ENCODE data around the gene PLEKHA7.

Gene PLEKHA7

GRCh38 chr11:16834384-16834783, 179.8 kb downstream of the PLEKHA7 start:
- no peak for DNase-seq (ENCODE audit: low spot score)

DNA sequence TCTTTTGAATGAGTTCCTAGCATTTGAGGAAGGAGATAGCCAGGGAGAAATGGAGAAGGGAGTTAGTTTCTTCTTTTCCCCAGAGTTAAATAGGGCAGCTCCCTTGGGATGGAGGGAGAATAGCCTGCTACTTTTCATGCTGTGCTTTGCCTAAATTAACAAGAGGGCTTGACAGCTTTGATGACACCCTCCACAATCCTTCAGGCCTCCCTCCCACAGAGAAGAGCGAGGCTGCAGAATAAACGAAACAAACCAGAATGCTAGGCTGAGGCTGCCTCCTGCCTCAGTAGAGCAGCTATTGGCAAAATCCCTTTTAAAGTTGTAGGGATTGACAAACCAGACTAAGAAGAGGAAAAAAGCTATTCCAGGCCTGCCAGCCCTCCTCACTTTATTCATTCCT, 181.2 kb downstream of the PLEKHA7 start:
- no peak for DNase-seq (ENCODE audit: low spot score)

GRCh38 chr11:16832193-16832539, 182.0 kb downstream of the PLEKHA7 start:
- no peak for DNase-seq (ENCODE audit: low spot score)

- DNase-seq (ENCODE audit: low spot score) = no peak
Observed at GRCh38 chr11:16831316-16832192, 182.7 kb downstream of the PLEKHA7 start.

DNA sequence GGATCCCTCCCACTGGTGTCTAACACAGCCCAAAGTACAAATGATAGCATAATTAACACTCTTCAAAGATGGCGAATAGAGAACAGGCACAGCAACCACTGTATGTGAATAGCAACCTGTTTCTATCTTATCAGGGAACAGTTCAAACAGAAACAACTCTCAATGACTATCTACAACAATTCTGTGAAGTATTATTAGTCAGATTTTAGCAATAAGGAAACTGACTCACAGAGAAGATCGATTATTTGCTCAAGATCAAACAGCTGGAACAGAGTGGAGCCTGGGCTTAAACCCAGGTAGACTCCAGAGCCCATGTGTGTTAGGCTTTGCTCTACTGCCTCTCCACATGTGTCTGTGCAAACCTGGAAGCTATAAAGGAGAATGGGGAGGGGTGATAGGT, 187.1 kb downstream of the PLEKHA7 start:
- DNase-seq (ENCODE audit: low spot score) = no peak

DNA sequence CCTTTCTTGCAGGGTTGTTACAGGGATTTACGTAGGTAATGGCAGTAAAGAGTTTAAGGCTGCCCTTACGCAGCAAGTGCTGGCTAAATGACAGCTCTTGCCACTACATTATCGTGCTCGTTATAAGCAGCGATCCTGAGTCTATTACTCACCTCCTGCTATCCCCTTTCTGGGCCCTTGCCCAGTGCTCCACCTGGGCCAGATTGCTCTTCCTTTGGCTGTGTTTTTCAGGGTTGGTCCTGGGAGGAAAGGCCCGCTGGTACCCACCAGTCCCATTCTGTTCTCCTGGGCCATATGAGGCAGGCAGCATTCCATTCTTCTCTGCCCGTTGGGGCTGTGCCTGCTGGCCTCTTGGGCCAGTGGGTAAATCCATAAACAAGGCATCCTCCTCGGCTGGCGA, 188.2 kb downstream of the PLEKHA7 start:
- no peak for DNase-seq (ENCODE audit: low spot score)

- DNase-seq (ENCODE audit: low spot score) = no peak
Observed at GRCh38 chr11:16825101-16825500, 189.1 kb downstream of the PLEKHA7 start.

DNA sequence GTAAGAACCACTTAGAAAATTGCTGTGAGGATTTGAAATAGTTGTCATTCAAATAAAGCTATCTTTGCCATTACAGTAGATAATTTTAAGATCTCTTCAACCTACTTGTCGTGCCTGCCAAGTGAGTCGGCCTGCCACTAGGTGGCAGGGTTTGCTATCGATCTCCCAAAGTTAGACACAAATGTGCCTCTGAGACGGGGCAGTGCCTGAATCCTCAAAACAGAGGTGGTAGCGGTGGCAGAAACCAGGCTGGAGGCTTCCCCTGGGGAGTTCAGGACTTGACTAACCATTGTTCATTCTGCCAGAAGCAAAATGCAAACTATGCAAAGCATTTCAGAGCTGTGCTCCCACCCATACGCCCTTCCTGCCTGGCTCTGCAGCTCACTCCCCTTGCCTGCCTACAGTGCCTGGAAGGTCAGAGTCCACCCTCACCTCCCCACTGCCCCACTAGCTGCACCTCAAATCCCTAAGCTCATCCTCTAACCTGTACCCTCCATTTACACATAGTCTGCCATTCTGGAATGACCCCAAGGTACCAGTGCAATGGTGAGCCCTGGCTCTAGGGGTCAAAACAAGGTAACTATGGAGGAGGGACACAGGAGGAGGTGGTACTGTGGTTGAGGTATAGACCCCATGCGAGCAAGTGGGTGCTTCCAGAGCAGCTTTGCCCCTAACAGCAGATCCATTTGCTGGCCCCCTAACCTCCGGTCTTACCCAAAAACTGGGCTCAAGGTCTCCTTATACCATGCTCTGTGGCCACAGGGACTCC, 193.7 kb downstream of the PLEKHA7 start:
- DNase-seq (ENCODE audit: low spot score) = peak; percentile 57

DNA sequence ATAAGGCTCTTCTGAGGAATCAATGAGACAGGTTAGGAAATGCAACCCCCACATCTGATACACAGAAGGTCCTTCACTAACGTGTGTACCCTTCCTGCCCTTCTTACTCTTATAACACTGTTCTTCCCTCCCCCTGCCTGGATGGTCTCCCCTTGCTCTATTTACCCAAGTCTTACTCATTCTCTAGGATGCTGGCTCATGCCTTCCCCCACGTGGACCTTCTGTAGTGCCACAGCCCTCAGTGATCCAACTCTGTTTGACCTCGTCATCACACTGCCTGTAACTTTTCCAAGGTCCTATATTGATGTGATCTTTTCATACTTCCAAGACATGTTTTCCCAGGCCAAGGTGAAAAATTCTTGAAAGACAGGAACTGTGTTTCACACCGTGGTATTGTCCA, 195.9 kb downstream of the PLEKHA7 start:
- no peak for DNase-seq (ENCODE audit: low spot score)

GRCh38 chr11:16817351-16817750, 196.9 kb downstream of the PLEKHA7 start:
- no peak for DNase-seq (ENCODE audit: low spot score)

DNA sequence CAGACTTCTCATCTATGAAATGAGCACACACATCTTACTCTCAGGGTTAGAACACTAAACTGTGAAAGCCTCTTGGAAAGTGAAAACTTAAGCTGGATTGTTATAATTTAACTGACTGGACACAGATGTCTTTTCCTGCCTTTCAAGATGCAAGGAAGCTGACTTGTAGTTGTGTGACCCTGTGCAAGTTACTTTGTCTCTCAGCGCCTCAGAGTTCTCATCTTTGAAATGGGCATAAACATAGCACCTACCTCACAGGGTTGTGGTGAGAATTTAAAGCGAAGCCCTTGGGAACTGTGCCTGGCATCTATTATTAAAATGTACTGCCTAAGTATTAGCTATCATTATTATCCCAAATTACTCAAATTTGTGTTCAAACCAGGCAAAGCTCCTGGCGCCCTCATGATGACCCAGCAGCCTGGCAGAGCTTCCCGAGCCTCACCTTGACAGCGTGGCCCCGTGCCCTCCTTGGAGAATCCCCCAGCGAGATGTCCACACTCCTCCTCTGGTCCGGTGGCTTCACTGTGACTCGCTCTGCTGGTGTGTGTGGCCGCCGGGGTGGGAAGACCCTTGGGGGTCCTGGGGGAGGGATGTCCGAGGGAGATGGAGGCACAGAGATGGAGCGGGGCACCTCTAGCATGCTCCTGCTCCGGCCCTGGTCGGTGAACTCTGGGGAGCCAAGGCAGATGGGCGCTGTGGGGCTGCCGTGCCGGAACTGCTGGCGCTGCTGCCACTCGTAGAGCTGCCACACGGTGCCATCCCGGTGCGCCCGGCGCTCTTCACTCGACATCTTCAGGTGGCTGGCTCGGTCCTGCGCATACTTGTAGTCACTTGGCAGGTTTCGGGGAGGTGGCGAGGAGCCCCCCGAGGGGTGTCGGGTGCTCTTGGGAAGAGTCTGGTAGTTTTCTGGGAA, 197.6 kb downstream of the PLEKHA7 start:
- no peak for DNase-seq (ENCODE audit: low spot score)

DNA sequence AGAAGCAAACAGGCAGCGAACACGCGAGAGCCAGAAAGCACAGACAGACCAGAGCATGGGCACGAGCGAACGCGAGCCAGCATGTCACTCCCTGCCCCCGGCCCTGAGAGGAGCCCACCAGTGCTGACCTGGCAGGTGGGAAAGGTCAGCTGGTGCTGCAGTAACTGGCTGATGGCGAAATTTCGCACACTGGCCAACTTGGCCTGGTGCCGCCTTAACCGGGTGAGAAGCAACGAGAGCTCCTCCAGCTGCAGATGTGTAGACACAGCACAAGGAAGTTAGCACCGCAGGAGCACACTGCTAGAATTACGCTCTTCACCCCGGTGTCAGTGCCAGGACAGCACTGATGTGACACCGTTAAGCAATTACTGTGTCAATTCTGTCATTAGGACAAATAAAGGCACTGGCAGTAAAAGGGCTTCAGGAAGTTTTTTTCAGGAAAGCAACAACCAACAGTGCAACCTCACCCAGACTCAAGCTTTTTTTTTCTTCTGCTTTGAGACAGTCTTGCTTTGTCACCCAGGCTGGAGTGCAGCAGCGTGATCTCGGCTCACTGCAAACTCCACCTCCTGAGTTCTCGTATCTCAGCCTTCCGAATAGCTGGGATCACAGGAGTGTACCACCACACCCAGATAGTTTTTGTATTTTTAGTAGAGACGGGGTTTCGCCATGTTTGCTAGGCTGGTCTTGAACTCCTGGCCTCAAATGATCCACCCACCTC, 199.0 kb downstream of the PLEKHA7 start:
- DNase-seq (ENCODE audit: low spot score) = no peak

- DNase-seq (ENCODE audit: low spot score) = no peak
Observed at GRCh38 chr11:16814410-16815046, 199.7 kb downstream of the PLEKHA7 start.

- DNase-seq (ENCODE audit: low spot score) = no peak
Observed at GRCh38 chr11:16813126-16813525, 201.1 kb downstream of the PLEKHA7 start.

- DNase-seq (ENCODE audit: low spot score) = no peak
Observed at GRCh38 chr11:16812274-16812673, 201.9 kb downstream of the PLEKHA7 start.

DNA sequence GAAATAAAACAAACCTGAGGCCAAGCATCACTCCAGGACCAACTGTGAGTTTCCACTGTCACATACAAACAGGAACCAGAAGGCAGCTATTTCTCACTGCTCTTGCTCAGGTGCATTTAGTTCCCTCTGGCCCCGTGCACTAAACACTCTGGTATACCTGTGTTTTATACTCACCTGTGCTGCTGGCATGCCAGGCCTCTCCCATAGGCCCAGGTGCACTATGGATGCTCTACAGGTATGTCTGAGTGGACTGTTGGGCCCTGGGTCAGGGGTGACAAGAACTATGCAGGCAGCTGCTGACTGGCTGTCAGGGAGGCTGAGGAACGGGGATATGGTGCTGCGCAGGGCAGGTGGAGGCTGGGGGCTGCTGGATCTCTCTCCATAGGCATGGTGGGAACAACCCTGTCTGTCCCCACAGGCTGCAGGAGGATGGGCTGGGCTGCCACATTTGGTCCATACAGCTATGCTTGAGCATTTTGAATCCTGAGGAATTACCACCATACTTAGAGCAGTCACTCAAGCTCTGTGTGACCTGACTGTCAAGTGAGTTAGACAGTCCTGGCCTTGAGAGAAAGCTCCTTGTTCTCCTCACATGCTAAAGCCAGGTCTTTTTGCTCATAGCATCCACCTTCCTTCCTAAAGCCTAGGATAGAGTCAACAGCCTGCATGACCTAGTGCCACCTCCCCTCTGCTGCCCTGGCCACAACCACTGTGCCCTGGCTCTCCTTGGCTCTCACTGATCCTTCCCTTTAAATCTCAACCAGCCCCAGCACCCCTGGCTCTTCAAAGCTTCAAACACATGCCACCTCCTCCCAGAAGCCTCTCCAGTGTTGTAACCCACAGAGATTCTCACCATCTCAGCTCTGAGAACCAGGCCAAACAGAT, 202.8 kb downstream of the PLEKHA7 start:
- no peak for DNase-seq (ENCODE audit: low spot score)

DNA sequence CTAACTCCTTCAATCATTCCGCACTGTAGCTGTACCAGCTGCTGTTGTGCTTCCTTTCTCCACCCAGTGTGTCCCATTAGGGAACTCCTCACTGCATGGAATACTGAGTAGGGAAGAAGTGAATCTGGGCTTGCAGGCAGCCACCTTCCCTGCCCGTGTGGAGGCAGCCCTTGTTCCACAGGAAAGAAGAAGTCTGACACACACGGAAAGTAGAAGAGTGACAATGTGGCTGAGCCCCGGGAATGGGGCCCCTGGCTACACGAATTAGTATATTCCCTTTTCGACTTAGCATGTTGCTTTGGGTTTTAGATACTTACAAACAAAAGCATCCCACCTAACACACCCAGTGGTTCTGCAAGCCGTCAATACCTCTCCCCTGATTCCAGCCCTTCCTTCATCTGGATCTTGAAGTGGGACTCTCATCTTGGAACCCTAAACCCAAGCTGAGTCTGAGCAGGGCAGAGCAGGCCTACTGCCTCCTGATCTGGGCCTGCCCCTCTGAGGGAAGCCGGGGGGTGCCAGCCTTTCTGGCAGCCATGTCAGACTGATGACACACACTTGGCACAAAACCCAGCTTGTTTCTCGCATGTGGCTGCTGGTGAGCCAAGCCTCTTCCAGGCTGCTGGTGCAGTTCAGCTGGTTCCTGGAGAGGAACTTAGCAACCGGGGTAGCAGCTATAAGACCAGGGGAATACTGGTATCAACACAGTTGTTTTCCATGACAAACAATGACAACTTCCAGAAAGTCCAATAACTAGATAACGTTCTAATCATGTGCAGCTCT, 204.1 kb downstream of the PLEKHA7 start:
- no peak for DNase-seq (ENCODE audit: low spot score)

DNA sequence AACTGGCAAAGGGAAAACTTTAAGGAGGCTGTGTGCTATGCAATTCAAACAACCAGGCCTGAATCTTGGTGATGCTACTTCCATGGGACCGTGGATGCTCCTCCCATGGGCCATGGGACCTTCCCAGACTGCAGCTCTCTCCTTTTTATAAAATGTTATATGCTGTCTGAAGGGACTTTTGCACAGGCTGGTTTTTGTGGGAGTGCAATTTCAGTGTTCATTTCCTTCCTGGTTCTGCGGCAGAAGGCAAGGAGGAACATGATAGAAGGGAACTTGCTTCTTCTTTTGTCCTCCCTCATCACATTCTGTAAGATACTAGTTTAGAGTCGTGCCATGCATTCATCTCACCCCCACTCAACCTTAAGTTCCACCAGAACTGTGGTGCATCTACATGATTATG, 206.9 kb downstream of the PLEKHA7 start:
- no peak for DNase-seq (ENCODE audit: low spot score)

DNA sequence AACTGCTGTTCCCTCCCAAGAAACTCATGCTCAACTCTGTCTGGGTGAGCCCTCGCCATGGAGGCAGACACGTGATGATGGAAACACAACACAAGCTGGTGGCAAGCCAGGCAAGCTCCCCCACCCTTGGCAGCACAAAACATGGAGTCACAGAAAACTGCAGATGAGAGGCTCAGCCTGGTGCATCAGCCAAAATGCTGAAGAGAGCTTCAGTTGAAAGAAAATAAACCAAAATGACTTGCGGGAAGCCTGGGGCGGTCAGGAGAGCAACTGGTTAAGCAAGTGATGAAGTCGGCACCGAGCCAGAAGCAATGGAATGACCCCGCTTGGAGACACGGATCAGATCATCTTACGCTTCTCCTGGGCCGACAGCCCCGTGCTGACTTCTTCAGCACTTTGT, 207.4 kb downstream of the PLEKHA7 start:
- no peak for DNase-seq (ENCODE audit: low spot score)

Data from kidney capillary endothelial cell (primary cell).